GM19025 (cell line): Measurements from ENCODE around the gene TAF10.

Source experiments
- ATAC-seq: cut with Tn5 transposase; IDR thresholded peaks from one replicate; pipeline ENCODE4 v1.9.1; 2021; ENCODE audit warnings: mild to moderate bottlenecking, low read depth, moderate library complexity; ENCODE audit not compliant: unreplicated experiment

TAF10 gene

GRCh38 chr11:6640985-6641701 lies 29.1 kb upstream of the TAF10 start:
- ATAC-seq, result no peak

- ATAC-seq, result no peak
Observed at GRCh38 chr11:6640036-6640984, 28.3 kb upstream of the TAF10 start.

- ATAC-seq, result no peak
Observed at GRCh38 chr11:6638429-6638828, 26.4 kb upstream of the TAF10 start.

- ATAC-seq, result no peak
Observed at GRCh38 chr11:6637871-6638270, 25.9 kb upstream of the TAF10 start.

GRCh38 chr11:6636480-6636879 lies 24.5 kb upstream of the TAF10 start:
- ATAC-seq, result no peak

GRCh38 chr11:6635082-6635932 lies 23.3 kb upstream of the TAF10 start:
- ATAC-seq, result no peak

- no peak for ATAC-seq
Observed at GRCh38 chr11:6634534-6634933, 22.5 kb upstream of the TAF10 start.

- ATAC-seq, result no peak
Observed at GRCh38 chr11:6633422-6634408, 21.7 kb upstream of the TAF10 start.

GRCh38 chr11:6632116-6633073 lies 20.4 kb upstream of the TAF10 start:
- ATAC-seq, result no peak

- no peak for ATAC-seq
Observed at GRCh38 chr11:6631361-6631890, 19.4 kb upstream of the TAF10 start.

GRCh38 chr11:6630632-6631291 lies 18.7 kb upstream of the TAF10 start:
- ATAC-seq, result no peak

GRCh38 chr11:6629892-6630631 lies 18.0 kb upstream of the TAF10 start:
- ATAC-seq, result no peak

GRCh38 chr11:6629573-6629891 lies 17.5 kb upstream of the TAF10 start:
- ATAC-seq, result no peak

- no peak for ATAC-seq
Observed at GRCh38 chr11:6628526-6628925, 16.5 kb upstream of the TAF10 start.

- ATAC-seq, result peak; percentile 80
Observed at GRCh38 chr11:6627762-6628241, 15.8 kb upstream of the TAF10 start.

- peak; percentile 9 for ATAC-seq
Observed at GRCh38 chr11:6626971-6627761, 15.2 kb upstream of the TAF10 start.
